Loucy (cell line): ENCODE results near the gene ZSWIM6.

Experiments used
- EZH2phosphoT487 ChIP-seq: fragments of 200-600 bp; IDR thresholded peaks from 2 replicates; pipeline ENCODE4 v1.6.1; 2018; ENCODE audit warnings: antibody characterized with exemption, mild to moderate bottlenecking, moderate library complexity, borderline replicate concordance
- TF ChIP-seq, protein P1 (sequence below): fragments of 200-600 bp; sonication (generic); conservative IDR thresholded peaks from 2 replicates; pipeline ENCODE4 v1.5.1; 2014; ENCODE audit warnings: mild to moderate bottlenecking, antibody characterized with exemption, low read length

DNA sequence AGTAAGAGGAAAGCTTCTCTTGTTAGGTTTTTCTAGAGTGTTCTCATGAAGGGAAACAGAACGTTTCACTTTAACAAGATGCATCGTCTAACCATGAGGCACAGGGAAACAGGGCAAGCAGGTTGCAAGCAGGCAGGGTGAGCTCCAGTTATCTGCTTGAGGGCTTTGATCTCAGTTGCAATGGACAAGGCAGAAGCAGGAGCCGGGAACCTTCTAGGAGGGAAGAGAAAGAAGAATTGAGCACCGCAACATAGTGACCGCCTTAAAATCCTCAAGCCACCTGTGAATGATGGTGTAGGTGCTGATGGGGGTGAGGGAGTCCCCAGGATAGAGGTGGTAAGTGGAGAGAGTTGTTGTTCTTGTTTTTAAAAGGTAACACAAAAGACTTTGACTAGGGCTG, 22.9 kb upstream of the ZSWIM6 start:
- TF ChIP-seq, protein P1, sequence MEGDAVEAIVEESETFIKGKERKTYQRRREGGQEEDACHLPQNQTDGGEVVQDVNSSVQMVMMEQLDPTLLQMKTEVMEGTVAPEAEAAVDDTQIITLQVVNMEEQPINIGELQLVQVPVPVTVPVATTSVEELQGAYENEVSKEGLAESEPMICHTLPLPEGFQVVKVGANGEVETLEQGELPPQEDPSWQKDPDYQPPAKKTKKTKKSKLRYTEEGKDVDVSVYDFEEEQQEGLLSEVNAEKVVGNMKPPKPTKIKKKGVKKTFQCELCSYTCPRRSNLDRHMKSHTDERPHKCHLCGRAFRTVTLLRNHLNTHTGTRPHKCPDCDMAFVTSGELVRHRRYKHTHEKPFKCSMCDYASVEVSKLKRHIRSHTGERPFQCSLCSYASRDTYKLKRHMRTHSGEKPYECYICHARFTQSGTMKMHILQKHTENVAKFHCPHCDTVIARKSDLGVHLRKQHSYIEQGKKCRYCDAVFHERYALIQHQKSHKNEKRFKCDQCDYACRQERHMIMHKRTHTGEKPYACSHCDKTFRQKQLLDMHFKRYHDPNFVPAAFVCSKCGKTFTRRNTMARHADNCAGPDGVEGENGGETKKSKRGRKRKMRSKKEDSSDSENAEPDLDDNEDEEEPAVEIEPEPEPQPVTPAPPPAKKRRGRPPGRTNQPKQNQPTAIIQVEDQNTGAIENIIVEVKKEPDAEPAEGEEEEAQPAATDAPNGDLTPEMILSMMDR = no peak
- TF ChIP-seq EZH2phosphoT487 = no peak
